Neural crest cell (in vitro differentiated cells): Measurements from ENCODE around the gene ZG16B. TPM values are rescaled to one million over a fixed set of nuclear protein-coding genes. Genes with fewer than 3 reads are reported as not detected.

Experiments used
- DNase-seq: peaks from one replicate; pipeline ENCODE4 v3.0.0; 2021; ENCODE audit warnings: low read depth, mixed read lengths, low spot score
- H3K27ac Mint-ChIP-seq: one replicate; pipeline ENCODE4 v1.8.0; 2021; ENCODE audit warnings: mild to moderate bottlenecking, mixed read lengths; ENCODE audit not compliant: unreplicated experiment
- H3K27me3 Mint-ChIP-seq: 2 replicates; pipeline ENCODE4 v1.8.0; 2021; ENCODE audit warnings: low read depth, mild to moderate bottlenecking, mixed read lengths
- H3K36me3 Mint-ChIP-seq: 2 replicates; pipeline ENCODE4 v1.8.0; 2021; ENCODE audit warnings: low read depth, mild to moderate bottlenecking, mixed read lengths
- H3K4me1 Mint-ChIP-seq: 2 replicates; pipeline ENCODE4 v1.8.0; 2021; ENCODE audit warnings: mixed read lengths
- H3K4me3 Mint-ChIP-seq: one replicate; pipeline ENCODE4 v1.8.0; 2021; ENCODE audit warnings: mild to moderate bottlenecking, mixed read lengths
- H3K9me3 Mint-ChIP-seq: 2 replicates; pipeline ENCODE4 v1.8.0; 2021; ENCODE audit warnings: mixed read lengths
- total RNA-seq: library from RNA; stranded (reverse); gene quantifications from 2 replicates; pipeline ENCODE4 v1.2.1, GENCODE V29; 2021
- TF ChIP-seq, protein P1 (sequence below): fragments of 200-600 bp; sonication (generic); conservative IDR thresholded peaks from 2 replicates; pipeline ENCODE4 v1.5.0; 2021; ENCODE audit warnings: antibody characterized with exemption, mild to moderate bottlenecking

ZG16B gene
- total RNA-seq, 1 donor from 2014 or later: not detected

- TF ChIP-seq, protein P1, sequence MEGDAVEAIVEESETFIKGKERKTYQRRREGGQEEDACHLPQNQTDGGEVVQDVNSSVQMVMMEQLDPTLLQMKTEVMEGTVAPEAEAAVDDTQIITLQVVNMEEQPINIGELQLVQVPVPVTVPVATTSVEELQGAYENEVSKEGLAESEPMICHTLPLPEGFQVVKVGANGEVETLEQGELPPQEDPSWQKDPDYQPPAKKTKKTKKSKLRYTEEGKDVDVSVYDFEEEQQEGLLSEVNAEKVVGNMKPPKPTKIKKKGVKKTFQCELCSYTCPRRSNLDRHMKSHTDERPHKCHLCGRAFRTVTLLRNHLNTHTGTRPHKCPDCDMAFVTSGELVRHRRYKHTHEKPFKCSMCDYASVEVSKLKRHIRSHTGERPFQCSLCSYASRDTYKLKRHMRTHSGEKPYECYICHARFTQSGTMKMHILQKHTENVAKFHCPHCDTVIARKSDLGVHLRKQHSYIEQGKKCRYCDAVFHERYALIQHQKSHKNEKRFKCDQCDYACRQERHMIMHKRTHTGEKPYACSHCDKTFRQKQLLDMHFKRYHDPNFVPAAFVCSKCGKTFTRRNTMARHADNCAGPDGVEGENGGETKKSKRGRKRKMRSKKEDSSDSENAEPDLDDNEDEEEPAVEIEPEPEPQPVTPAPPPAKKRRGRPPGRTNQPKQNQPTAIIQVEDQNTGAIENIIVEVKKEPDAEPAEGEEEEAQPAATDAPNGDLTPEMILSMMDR: no peak
- no peak for DNase-seq
- no peaks in the 10 kb centered on the region for H3K36me3 Mint-ChIP-seq
- no peak overlapping the region for H3K4me3 Mint-ChIP-seq
- peaks cover 45% of the 10 kb centered on the region for H3K27me3 Mint-ChIP-seq
- H3K4me1 Mint-ChIP-seq: peaks cover 9% of the 10 kb centered on the region
- H3K9me3 Mint-ChIP-seq: no peaks in the 10 kb centered on the region
- H3K27ac Mint-ChIP-seq: no peak overlapping the region
These were observed 6.8 kb downstream of the ZG16B start for GRCh38 chr16:2836646-2837508.

DNA sequence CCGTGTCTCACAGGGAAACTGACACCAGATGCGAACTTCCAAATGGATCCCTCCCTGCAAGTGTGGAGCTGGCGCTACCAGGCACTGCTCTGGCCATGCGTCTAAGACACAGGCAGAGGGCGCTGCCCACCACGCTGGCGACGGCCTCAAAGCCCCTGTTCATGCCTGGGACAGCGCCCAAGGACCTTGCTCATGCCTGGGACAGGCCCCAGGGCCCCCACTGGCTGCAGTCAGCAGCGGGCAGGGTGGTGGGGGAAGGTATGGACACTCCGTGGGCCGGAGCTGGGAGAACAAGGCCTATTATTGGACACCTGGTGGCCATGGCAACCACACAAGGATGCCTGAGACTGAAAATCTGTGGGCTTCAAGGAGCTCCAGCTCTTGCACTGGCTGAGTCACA, 8.8 kb downstream of the ZG16B start:
- peaks cover 47% of the 10 kb centered on the region for H3K27me3 Mint-ChIP-seq
- peaks cover 9% of the 10 kb centered on the region for H3K4me1 Mint-ChIP-seq
- no peak overlapping the region for H3K27ac Mint-ChIP-seq
- H3K4me3 Mint-ChIP-seq: no peak overlapping the region
- no peaks in the 10 kb centered on the region for H3K9me3 Mint-ChIP-seq
- DNase-seq: peak; percentile 58
- H3K36me3 Mint-ChIP-seq: no peaks in the 10 kb centered on the region
- TF ChIP-seq, protein P1: peak; percentile 87

- TF ChIP-seq, protein P1: no peak
- no peaks in the 10 kb centered on the region for H3K36me3 Mint-ChIP-seq
- H3K27ac Mint-ChIP-seq: no peak overlapping the region
- H3K4me3 Mint-ChIP-seq: no peak overlapping the region
- H3K9me3 Mint-ChIP-seq: no peaks in the 10 kb centered on the region
- no peak for DNase-seq
- H3K4me1 Mint-ChIP-seq: peaks cover 9% of the 10 kb centered on the region
- H3K27me3 Mint-ChIP-seq: peaks cover 49% of the 10 kb centered on the region
These were observed 9.7 kb downstream of the ZG16B start for GRCh38 chr16:2839650-2840450.

DNA sequence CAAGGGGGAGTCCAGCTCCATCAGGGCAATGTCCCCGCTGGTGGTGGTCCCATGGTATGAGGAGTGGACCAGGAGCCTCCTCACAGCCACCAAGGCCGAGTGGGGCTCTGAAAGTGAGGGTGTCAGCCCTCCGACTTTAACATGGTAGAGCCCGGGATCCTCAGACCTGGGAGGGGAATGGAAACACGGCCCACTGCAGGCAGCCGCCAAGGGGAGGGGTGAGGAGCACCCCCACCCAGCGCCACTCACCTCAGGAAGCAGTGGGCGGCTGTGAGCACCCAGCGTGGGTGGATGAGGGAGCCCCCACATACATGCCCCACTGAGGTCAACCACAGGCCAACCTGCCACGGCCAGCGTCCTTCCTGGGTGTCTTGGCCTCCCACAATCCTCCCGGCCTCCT, 10.8 kb downstream of the ZG16B start:
- H3K9me3 Mint-ChIP-seq: no peaks in the 10 kb centered on the region
- DNase-seq: no peak
- H3K27ac Mint-ChIP-seq: no peak overlapping the region
- no peaks in the 10 kb centered on the region for H3K36me3 Mint-ChIP-seq
- TF ChIP-seq, protein P1: no peak
- H3K4me1 Mint-ChIP-seq: peaks cover 9% of the 10 kb centered on the region
- H3K27me3 Mint-ChIP-seq: peaks cover 50% of the 10 kb centered on the region
- no peak overlapping the region for H3K4me3 Mint-ChIP-seq

DNA sequence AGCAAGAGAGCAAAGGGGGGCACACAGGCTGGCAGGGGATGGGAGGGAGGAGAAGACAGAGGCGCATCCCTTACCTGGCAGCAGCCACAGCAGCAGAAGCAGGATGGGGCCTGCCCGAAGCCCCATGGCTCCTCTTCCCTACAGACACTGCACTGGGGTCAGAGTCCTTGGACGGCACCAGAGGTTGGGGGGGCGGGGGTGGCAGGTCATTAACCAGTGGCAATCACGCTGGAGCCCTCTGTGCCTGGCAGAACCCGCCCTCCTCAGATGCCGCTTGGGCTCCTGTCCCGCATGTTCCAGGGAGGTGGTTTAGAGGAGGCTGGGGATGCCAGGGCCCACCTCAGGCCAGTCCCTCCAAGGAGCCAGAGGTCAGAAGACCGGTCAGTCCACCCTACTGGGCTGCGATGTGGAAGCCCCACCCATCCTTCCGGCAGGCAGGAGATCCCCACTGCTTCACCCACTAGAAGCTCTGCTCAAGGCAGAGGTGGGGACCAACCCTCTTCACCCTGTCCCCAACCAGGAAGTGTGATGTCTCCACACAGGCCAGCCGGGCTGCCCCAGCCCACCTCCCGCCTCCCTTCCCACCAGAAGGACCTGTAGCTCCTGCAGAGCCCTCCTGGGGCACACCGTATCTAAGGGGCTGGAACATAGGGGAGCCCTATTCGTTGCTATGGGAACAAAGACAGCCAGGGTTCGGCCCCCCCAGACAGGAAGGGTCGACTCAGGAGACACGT, 11.7 kb downstream of the ZG16B start:
- no peak for DNase-seq
- Mint-ChIP-seq H3K9me3 (no peaks in the 10 kb centered on the region), H3K4me3 (no peak overlapping the region), H3K36me3 (no peaks in the 10 kb centered on the region), H3K27ac (no peak overlapping the region), H3K4me1 (peaks cover 8% of the 10 kb centered on the region), H3K27me3 (peaks cover 44% of the 10 kb centered on the region)
- TF ChIP-seq, protein P1: no peak
